Neutrophil (primary cell): Measurements from ENCODE around the gene DOK4.

ENCODE experiments used
- H3K27ac ChIP-seq: fragments of 200-600 bp; sonication (generic); 2 replicates; pipeline ENCODE4 v1.5.1; 2016; ENCODE audit warnings: mild to moderate bottlenecking, moderate library complexity
- H3K27me3 ChIP-seq: fragments of 200-600 bp; sonication (generic); 2 replicates; pipeline ENCODE4 v1.6.0; 2016; ENCODE audit warnings: mild to moderate bottlenecking
- H3K36me3 ChIP-seq: fragments of 200-600 bp; sonication (generic); 2 replicates; pipeline ENCODE4 v1.5.1; 2017
- H3K4me1 ChIP-seq, 2 experiments: fragments of 200-600 bp in 1 of 2; sonication (generic) in 1 of 2; 1 replicate in 1 of 2; 2 replicates in 1 of 2; pipeline versions ENCODE4 v1.5.1 to v1.6.1; 2013 to 2016; ENCODE audit warnings: low read depth in 1 of 2, low read length in 1 of 2, mild to moderate bottlenecking in 1 of 2, moderate library complexity in 1 of 2; ENCODE audit not compliant: control insufficient read depth in 1 of 2, insufficient read depth in 1 of 2
- H3K4me3 ChIP-seq, 2 experiments: fragments of 200-600 bp in 1 of 2; sonication (generic) in 1 of 2; 1 replicate in 1 of 2; 2 replicates in 1 of 2; pipeline ENCODE4 v1.5.1; 2013 to 2016; ENCODE audit warnings: low read depth in 1 of 2, low read length in 1 of 2, mild to moderate bottlenecking in 1 of 2, moderate library complexity in 1 of 2
- H3K9me3 ChIP-seq: fragments of 200-600 bp; sonication (generic); 2 replicates; pipeline ENCODE4 v1.5.1; 2016
- TF ChIP-seq, protein P1 (sequence below): fragments of 200-600 bp; sonication (generic); IDR thresholded peaks from 2 replicates; pipeline ENCODE4 v1.5.1; 2016; ENCODE audit warnings: antibody characterized with exemption

DOK4 gene

DNA sequence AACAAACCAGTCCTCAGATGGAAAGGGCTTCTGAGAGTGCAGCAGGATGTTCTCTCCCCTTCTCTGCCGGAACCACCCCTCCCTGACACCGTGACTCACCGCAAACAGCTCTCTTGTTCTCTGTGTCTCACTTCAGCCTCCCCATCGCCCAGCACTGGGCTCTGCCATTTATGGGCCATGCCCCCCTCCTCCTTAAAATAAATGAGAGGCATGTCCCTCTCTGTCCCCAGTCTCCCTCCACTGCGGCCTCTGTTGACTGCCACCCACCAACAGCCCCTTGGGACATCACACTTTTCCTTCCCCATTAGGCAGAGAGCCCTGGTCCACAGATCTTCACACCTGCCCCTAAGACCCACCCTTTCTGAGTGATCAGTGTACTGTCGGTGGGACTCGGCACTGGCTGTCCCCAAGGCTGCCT is 43.8 kb upstream of the DOK4 start:
- H3K27me3 ChIP-seq = peaks cover 60% of the 10 kb centered on the region
- H3K4me1 ChIP-seq = peaks cover 0 to 4% of the 10 kb centered on the region in 2 experiments
- TF ChIP-seq, protein P1, sequence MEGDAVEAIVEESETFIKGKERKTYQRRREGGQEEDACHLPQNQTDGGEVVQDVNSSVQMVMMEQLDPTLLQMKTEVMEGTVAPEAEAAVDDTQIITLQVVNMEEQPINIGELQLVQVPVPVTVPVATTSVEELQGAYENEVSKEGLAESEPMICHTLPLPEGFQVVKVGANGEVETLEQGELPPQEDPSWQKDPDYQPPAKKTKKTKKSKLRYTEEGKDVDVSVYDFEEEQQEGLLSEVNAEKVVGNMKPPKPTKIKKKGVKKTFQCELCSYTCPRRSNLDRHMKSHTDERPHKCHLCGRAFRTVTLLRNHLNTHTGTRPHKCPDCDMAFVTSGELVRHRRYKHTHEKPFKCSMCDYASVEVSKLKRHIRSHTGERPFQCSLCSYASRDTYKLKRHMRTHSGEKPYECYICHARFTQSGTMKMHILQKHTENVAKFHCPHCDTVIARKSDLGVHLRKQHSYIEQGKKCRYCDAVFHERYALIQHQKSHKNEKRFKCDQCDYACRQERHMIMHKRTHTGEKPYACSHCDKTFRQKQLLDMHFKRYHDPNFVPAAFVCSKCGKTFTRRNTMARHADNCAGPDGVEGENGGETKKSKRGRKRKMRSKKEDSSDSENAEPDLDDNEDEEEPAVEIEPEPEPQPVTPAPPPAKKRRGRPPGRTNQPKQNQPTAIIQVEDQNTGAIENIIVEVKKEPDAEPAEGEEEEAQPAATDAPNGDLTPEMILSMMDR = no peak
- no peaks in the 10 kb centered on the region for H3K36me3 ChIP-seq
- no peak overlapping the region for H3K4me3 ChIP-seq
- H3K27ac ChIP-seq = no peak overlapping the region
- no peaks in the 10 kb centered on the region for H3K9me3 ChIP-seq

DNA sequence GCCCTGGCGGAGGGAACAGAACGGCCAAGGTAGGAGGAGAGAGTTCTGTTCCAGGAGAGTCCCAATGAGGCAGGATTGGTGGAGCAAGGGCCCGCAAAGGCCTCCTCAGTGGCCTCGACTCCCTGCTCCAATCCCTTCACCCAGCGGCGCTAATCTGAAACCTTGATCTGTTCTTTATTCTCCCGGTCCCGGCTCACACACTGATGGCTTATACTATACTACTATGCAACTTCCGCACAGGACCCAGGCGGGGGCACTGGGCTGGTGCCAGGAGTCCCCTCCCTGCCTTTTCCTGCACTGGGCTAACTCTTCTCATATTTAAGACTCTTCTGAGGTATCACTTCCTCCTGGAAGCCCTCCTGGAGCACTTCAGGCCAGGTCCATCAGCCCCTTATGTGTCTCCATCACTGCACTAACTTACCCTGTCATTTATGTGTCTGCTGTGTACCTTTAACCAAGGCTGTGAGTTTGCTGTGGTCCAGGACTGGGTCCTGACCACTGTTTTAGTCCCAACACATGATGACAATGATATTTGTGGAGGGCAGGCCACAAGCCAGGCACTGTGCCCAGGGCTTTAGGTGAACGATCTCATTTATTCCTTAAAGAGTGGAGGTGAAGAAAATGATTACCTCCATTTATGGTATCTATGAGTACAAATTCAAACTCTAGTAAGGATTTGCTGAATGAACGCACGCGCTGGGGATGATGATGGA is 43.3 kb upstream of the DOK4 start:
- TF ChIP-seq, protein P1 = no peak
- Histone ChIP-seq H3K9me3 (no peaks in the 10 kb centered on the region), H3K27ac (no peak overlapping the region), H3K4me1 (peaks cover 0 to 4% of the 10 kb centered on the region in 2 experiments), H3K36me3 (no peaks in the 10 kb centered on the region), H3K27me3 (peaks cover 55% of the 10 kb centered on the region), H3K4me3 (no peak overlapping the region)

DNA sequence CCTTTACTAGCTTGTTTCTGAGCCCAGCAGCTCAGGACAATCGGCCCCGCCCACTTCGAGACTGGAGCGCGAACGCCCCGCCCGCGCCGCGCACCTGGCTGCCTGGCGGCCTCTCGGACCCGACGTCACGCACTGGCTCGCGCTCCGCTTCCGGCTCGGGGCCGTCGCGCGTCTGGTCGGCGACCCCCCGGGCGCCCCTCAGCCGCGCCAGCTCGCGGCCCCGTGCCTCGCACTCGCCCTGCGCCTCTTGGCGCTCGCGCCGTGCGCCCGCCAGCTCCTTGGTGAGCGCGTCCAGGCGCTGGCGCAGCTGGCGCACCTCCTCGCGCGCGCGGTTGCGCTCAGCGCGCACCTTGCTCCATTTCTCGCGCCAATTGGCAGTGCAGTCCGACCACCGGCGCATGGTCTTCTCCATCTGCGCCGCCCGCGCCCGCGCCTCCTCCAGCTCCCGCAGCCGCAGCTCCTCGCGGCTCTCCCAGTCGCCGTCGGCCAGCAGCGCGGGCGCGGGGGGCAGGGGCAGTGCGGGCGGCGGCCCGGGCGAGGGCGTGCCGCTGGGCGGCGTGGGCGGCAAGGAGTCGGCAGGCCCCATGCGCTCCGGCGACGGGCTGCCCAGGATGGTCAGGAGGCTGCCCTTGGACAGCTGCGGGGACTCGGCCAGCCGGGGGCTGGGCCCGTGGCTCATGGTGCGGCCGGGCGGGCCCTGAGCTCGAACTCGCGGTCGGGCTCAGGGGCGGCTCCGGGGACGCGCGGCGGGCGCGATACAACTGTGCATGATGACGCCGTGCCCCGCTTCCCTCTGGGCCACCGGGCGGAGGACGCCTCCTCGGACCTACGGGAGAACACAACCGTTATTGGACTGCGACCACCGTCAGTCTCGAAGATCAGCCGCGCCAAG is 42.5 kb upstream of the DOK4 start:
- Histone ChIP-seq H3K27me3 (peaks cover 47% of the 10 kb centered on the region), H3K4me1 (peaks cover 0 to 4% of the 10 kb centered on the region in 2 experiments), H3K4me3 (no peak overlapping the region), H3K36me3 (no peaks in the 10 kb centered on the region), H3K27ac (no peak overlapping the region), H3K9me3 (no peaks in the 10 kb centered on the region)
- TF ChIP-seq, protein P1 = no peak

DNA sequence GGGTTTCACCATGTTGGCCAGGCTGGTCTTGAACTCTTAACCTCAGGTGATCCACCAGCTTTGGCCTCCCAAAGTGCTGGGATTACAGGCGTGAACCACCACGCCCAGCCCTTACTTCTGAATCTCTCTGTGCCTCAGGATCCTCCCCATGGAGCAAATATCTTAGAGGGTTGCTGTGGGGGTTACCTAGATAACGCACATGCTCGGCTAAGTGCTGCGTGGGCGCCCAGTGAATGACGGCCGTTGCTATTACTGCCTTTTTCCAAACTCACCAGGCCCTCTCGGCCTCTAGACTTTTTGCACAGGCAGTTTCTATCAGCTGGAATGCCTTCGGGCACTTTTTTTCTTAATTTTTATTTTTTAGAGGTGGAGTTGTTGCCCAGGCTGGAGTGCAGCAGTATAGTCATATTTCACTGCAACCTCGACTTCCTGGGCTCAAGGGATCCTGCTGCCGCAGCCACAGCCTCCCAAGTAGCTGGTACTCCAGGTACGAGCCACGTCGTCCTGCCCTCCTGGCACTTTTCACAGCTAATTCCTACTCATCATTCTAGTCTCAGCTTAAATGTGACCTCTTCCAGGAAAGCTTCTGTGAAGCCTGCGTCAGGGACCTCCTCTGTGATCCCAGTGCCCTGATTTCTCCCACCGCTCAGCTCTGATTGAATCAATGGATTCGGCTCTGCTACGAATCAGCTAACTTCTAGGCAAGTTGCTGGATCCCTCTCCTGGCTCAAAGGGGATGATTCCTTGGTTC is 41.5 kb upstream of the DOK4 start:
- Histone ChIP-seq H3K27me3 (peaks cover 37% of the 10 kb centered on the region), H3K9me3 (no peaks in the 10 kb centered on the region), H3K36me3 (no peaks in the 10 kb centered on the region), H3K4me1 (peaks cover 0 to 4% of the 10 kb centered on the region in 2 experiments), H3K27ac (no peak overlapping the region), H3K4me3 (no peak overlapping the region)
- TF ChIP-seq, protein P1 = no peak

DNA sequence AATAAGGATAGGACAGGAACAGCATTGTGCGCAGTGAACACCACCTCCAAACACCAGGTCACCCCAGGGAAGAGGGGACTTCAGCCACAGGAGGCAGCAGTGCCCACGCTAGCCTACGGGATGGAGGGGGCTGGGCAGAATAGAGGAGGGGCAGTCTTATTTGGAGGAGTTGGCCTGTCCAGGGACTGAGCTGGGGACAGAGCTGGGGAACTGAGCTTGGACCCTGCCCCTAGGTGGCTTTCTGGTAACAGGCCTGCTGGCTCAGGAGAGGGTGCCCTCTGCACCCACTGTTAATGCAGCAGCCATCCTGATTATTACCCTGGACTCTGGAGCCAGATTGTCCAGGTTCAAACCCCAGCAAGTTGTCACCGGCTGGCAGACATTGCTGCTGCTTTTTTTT is 40.7 kb upstream of the DOK4 start:
- TF ChIP-seq, protein P1 = no peak
- Histone ChIP-seq H3K27me3 (peaks cover 29% of the 10 kb centered on the region), H3K36me3 (no peaks in the 10 kb centered on the region), H3K27ac (no peak overlapping the region), H3K4me3 (no peak overlapping the region), H3K9me3 (no peaks in the 10 kb centered on the region), H3K4me1 (peaks cover 0 to 4% of the 10 kb centered on the region in 2 experiments)
